SK-N-SH treated with all-trans-retinoic acid at 6 μM for 48 hours (cell line): ENCODE measurements around the gene DSP.

Source experiments
- ATAC-seq: fragments of 200-7000 bp; cut with Tn5 transposase; 3 replicates; pipeline ENCODE4 v1.9.1; 2020; ENCODE audit warnings: mild to moderate bottlenecking, moderate library complexity
- ARNTL ChIP-seq: fragments of 450-650 bp; formaldehyde crosslinking; IDR thresholded peaks from 2 replicates; pipeline ENCODE4 v1.5.0; 2020; ENCODE audit warnings: low read depth, mild to moderate bottlenecking, moderate library complexity, borderline replicate concordance
- BACH2 ChIP-seq: fragments of 250-450 bp; sonication (Bioruptor Pico); IDR thresholded peaks from 2 replicates; pipeline ENCODE4 v1.9.0; 2021; ENCODE audit warnings: mild to moderate bottlenecking, borderline replicate concordance
- CSDC2 ChIP-seq: fragments of 250-450 bp; sonication (Bioruptor Pico); IDR thresholded peaks from 2 replicates; pipeline ENCODE4 v1.5.0; 2020; ENCODE audit warnings: mild to moderate bottlenecking, moderate library complexity
- CSRNP3 ChIP-seq: fragments of 250-450 bp; sonication (Bioruptor Pico); IDR thresholded peaks from 2 replicates; pipeline ENCODE4 v1.5.1; 2021; ENCODE audit warnings: mild to moderate bottlenecking, moderate library complexity
- ESRRG ChIP-seq: fragments of 250-450 bp; sonication (Bioruptor Pico); IDR thresholded peaks from 2 replicates; pipeline ENCODE4 v1.6.1; 2021; ENCODE audit warnings: mild to moderate bottlenecking
- GLIS3 ChIP-seq: fragments of 250-450 bp; sonication (Bioruptor Pico); IDR thresholded peaks from 2 replicates; pipeline ENCODE4 v1.5.0; 2020; ENCODE audit warnings: mild to moderate bottlenecking, moderate library complexity
- ISL1 ChIP-seq: fragments of 250-450 bp; sonication (Bioruptor Pico); IDR thresholded peaks from 2 replicates; pipeline ENCODE4 v2.1.2; 2022; ENCODE audit warnings: mild to moderate bottlenecking, moderate library complexity
- OSR1 ChIP-seq: fragments of 250-450 bp; sonication (Bioruptor Pico); IDR thresholded peaks from 2 replicates; pipeline ENCODE4 v1.8.0; 2022; ENCODE audit warnings: moderate library complexity, mild to moderate bottlenecking, inconsistent platforms
- PATZ1 ChIP-seq: fragments of 250-450 bp; sonication (Bioruptor Pico); IDR thresholded peaks from 2 replicates; pipeline ENCODE4 v1.8.0; 2020; ENCODE audit warnings: mild to moderate bottlenecking, moderate library complexity, borderline replicate concordance
- PPARA ChIP-seq: fragments of 250-450 bp; sonication (Bioruptor Pico); IDR thresholded peaks from 2 replicates; pipeline ENCODE4 v1.5.0; 2020; ENCODE audit warnings: mild to moderate bottlenecking, borderline replicate concordance
- SNAI2 ChIP-seq: fragments of 250-450 bp; sonication (Bioruptor Pico); IDR thresholded peaks from 2 replicates; pipeline ENCODE4 v1.5.0; 2020; ENCODE audit warnings: mild to moderate bottlenecking, moderate library complexity
- TCF4 ChIP-seq: fragments of 250-450 bp; sonication (Bioruptor Pico); IDR thresholded peaks from 2 replicates; pipeline ENCODE4 v1.8.0; 2021; ENCODE audit warnings: mild to moderate bottlenecking, moderate library complexity, borderline replicate concordance
- TOX ChIP-seq: fragments of 250-450 bp; sonication (Bioruptor Pico); IDR thresholded peaks from 2 replicates; pipeline ENCODE4 v1.8.0; 2021; ENCODE audit warnings: mild to moderate bottlenecking, moderate library complexity, borderline replicate concordance
- TSHZ2 ChIP-seq: fragments of 250-450 bp; sonication (Bioruptor Pico); IDR thresholded peaks from 2 replicates; pipeline ENCODE4 v1.5.0; 2020; ENCODE audit warnings: mild to moderate bottlenecking, moderate library complexity
- ZC3H10 ChIP-seq: fragments of 250-450 bp; sonication (Bioruptor Pico); IDR thresholded peaks from 2 replicates; pipeline ENCODE4 v1.5.1; 2021; ENCODE audit warnings: mild to moderate bottlenecking, moderate library complexity
- ZFP3 ChIP-seq: fragments of 250-450 bp; sonication (Bioruptor Pico); IDR thresholded peaks from 2 replicates; pipeline ENCODE4 v1.5.0; 2020; ENCODE audit warnings: mild to moderate bottlenecking, moderate library complexity
- ZFP30 ChIP-seq: fragments of 450-650 bp; formaldehyde crosslinking; IDR thresholded peaks from 2 replicates; pipeline ENCODE4 v1.5.0; 2022; ENCODE audit warnings: mild to moderate bottlenecking, moderate library complexity
- ZNF565 ChIP-seq: fragments of 450-650 bp; formaldehyde crosslinking; conservative IDR thresholded peaks from 2 replicates; pipeline ENCODE4 v1.5.0; 2020; ENCODE audit warnings: low read depth, mild to moderate bottlenecking, moderate library complexity
- ZNF70 ChIP-seq: fragments of 450-650 bp; formaldehyde crosslinking; IDR thresholded peaks from 2 replicates; pipeline ENCODE4 v1.5.0; 2020; ENCODE audit warnings: mild to moderate bottlenecking, moderate library complexity
- ZNF8 ChIP-seq: fragments of 450-650 bp; formaldehyde crosslinking; IDR thresholded peaks from 2 replicates; pipeline ENCODE4 v1.5.0; 2020; ENCODE audit warnings: mild to moderate bottlenecking, moderate library complexity

DSP gene

GRCh38 chr6:7554533-7555275, 13.2 kb downstream of the DSP start:
- ATAC-seq = no peak
- TF ChIP-seq CSDC2 (CRISPR knock-in tag) (no peak), ZFP3 (CRISPR knock-in tag) (no peak), ISL1 (CRISPR knock-in tag) (no peak), PPARA (CRISPR knock-in tag) (no peak), ARNTL (no peak), ZC3H10 (CRISPR knock-in tag) (no peak), SNAI2 (CRISPR knock-in tag) (no peak), ZNF565 (CRISPR knock-in tag) (no peak), ZNF8 (CRISPR knock-in tag) (no peak), TOX (CRISPR knock-in tag) (no peak), TSHZ2 (CRISPR knock-in tag) (no peak), BACH2 (CRISPR knock-in tag) (no peak), TCF4 (CRISPR knock-in tag) (no peak), ZFP30 (CRISPR knock-in tag) (no peak)

GRCh38 chr6:7555671-7556070, 14.2 kb downstream of the DSP start:
- TF ChIP-seq TSHZ2 (CRISPR knock-in tag) (no peak), PPARA (CRISPR knock-in tag) (no peak), CSRNP3 (CRISPR knock-in tag) (no peak), ARNTL (no peak), ZFP30 (CRISPR knock-in tag) (no peak), OSR1 (CRISPR knock-in tag) (no peak), ESRRG (CRISPR knock-in tag) (no peak), ZNF8 (CRISPR knock-in tag) (no peak), ZNF70 (CRISPR knock-in tag) (no peak), ZNF565 (CRISPR knock-in tag) (no peak), ZC3H10 (CRISPR knock-in tag) (no peak), GLIS3 (CRISPR knock-in tag) (no peak), ZFP3 (CRISPR knock-in tag) (no peak), TOX (CRISPR knock-in tag) (no peak), CSDC2 (CRISPR knock-in tag) (no peak)
- no peak for ATAC-seq

GRCh38 chr6:7556394-7557106, 15.1 kb downstream of the DSP start:
- TF ChIP-seq TOX (CRISPR knock-in tag) (no peak), ZNF565 (CRISPR knock-in tag) (no peak), ARNTL (no peak), PATZ1 (CRISPR knock-in tag) (no peak), PPARA (CRISPR knock-in tag) (no peak), ZNF8 (CRISPR knock-in tag) (no peak), CSDC2 (CRISPR knock-in tag) (no peak)
- ATAC-seq = no peak
